Activated B cell treated with CpG ODN at 0.5 μM for 24 hours (primary cell): ENCODE measurements around the gene CCL2. TPM values are rescaled to one million over a fixed set of nuclear protein-coding genes. Genes with fewer than 3 reads are reported as not detected.

ENCODE experiments used
- ATAC-seq: fragments of 200-7000 bp; cut with Tn5 transposase; one replicate; pipeline ENCODE4 v1.10.0; 2021; ENCODE audit warnings: low read depth, mild to moderate bottlenecking, moderate library complexity
- CTCF ChIA-PET: fragments of 350-600 bp; sonication (Branson Sonifier 250); formaldehyde crosslinking; loops from one replicate; lab custom pipeline; 2021; ENCODE audit warnings: antibody characterized with exemption; lab: Charles Lee
- POLR2A ChIA-PET: fragments of 350-600 bp; sonication (Branson Sonifier 250); formaldehyde crosslinking; loops from one replicate; lab custom pipeline; 2021; ENCODE audit warnings: antibody characterized with exemption; lab: Charles Lee
- DNase-seq: peaks from one replicate; pipeline ENCODE4 v3.0.0; 2022
- H3K27ac Mint-ChIP-seq: one replicate; pipeline ENCODE4 v1.8.0; 2020; ENCODE audit warnings: mixed read lengths
- H3K27me3 Mint-ChIP-seq: one replicate; pipeline ENCODE4 v1.8.0; 2021; ENCODE audit warnings: mixed read lengths
- H3K36me3 Mint-ChIP-seq: one replicate; pipeline ENCODE4 v1.8.0; 2021; ENCODE audit warnings: low read depth, mixed read lengths
- H3K4me1 Mint-ChIP-seq: one replicate; pipeline ENCODE4 v1.8.0; 2021; ENCODE audit warnings: mixed read lengths
- H3K4me3 Mint-ChIP-seq: one replicate; pipeline ENCODE4 v1.8.0; 2020; ENCODE audit warnings: mild to moderate bottlenecking, mixed read lengths
- H3K9me3 Mint-ChIP-seq: one replicate; pipeline ENCODE4 v1.8.0; 2020; ENCODE audit warnings: mixed read lengths
- CTCF ChIP-seq: fragments of 200-600 bp; IDR thresholded peaks from one replicate; pipeline ENCODE4 v1.8.0; 2022; ENCODE audit warnings: antibody characterized with exemption, mild to moderate bottlenecking
- intact Hi-C: fragments of 100-400 bp; cut with micrococcal nuclease; formaldehyde crosslinking; loops from one replicate; pipeline ENCODE4 v1.15.1; 2024
- total RNA-seq: library from RNA; stranded (reverse); gene quantifications from 2 replicates; pipeline ENCODE4 v1.2.3, GENCODE V29; 2022

CCL2 gene
- total RNA-seq, 1 donor from 2014 or later = 2.1 TPM

GRCh38 chr17:34299027-34299426 is 43.9 kb downstream of the CCL2 start:
- ChIA-PET POLR2A (no interaction called here), CTCF (no interaction called here)
- no peak overlapping the region for H3K4me3 Mint-ChIP-seq
- intact Hi-C loops = no loop called here
- DNase-seq (no peak), ATAC-seq (no peak)
- no peak overlapping the region for H3K27ac Mint-ChIP-seq
- peaks cover 6% of the 10 kb centered on the region for H3K4me1 Mint-ChIP-seq
- peaks cover 29% of the 10 kb centered on the region for H3K27me3 Mint-ChIP-seq
- no peak for TF ChIP-seq CTCF
- peaks cover 2% of the 10 kb centered on the region for H3K9me3 Mint-ChIP-seq
- H3K36me3 Mint-ChIP-seq = no peaks in the 10 kb centered on the region

GRCh38 chr17:34299956-34300577 is 45.0 kb downstream of the CCL2 start:
- TF ChIP-seq CTCF = no peak
- DNase-seq = no peak
- Mint-ChIP-seq H3K36me3 (no peaks in the 10 kb centered on the region), H3K27me3 (peaks cover 29% of the 10 kb centered on the region), H3K4me3 (no peak overlapping the region), H3K27ac (no peak overlapping the region), H3K9me3 (peaks cover 2% of the 10 kb centered on the region), H3K4me1 (peaks cover 6% of the 10 kb centered on the region)
- intact Hi-C loops = no loop called here
- ATAC-seq = no peak
- ChIA-PET POLR2A (interaction anchor here (0.6 kb wide), 1 partner anchor 125 kb away, joined by 4 read pairs; no protein-coding TSS in a partner anchor), CTCF (no interaction called here)

GRCh38 chr17:34300652-34301370 is 45.7 kb downstream of the CCL2 start:
- H3K27ac Mint-ChIP-seq = no peak overlapping the region
- CTCF ChIA-PET = no interaction called here

GRCh38 chr17:34301986-34302385 is 46.9 kb downstream of the CCL2 start:
- CTCF ChIA-PET = interaction anchor here (1.3 kb wide), 1 partner anchor 59 kb away, joined by 3 read pairs; no protein-coding TSS in a partner anchor
- Mint-ChIP-seq H3K27me3 (peaks cover 33% of the 10 kb centered on the region), H3K27ac (no peak overlapping the region)

More at GRCh38 chr17:34300652-34301370, 45.7 kb downstream of the CCL2 start:
- no peak for ATAC-seq
- Mint-ChIP-seq H3K4me3 (no peak overlapping the region), H3K27me3 (peaks cover 29% of the 10 kb centered on the region), H3K4me1 (peaks cover 6% of the 10 kb centered on the region), H3K9me3 (peaks cover 2% of the 10 kb centered on the region), H3K36me3 (no peaks in the 10 kb centered on the region)
- DNase-seq = no peak
- intact Hi-C loops = no loop called here
- TF ChIP-seq CTCF = no peak
- POLR2A ChIA-PET = no interaction called here

More at GRCh38 chr17:34301986-34302385, 46.9 kb downstream of the CCL2 start:
- Mint-ChIP-seq H3K4me1 (peaks cover 6% of the 10 kb centered on the region), H3K9me3 (no peaks in the 10 kb centered on the region), H3K36me3 (no peaks in the 10 kb centered on the region), H3K4me3 (no peak overlapping the region)
- POLR2A ChIA-PET = no interaction called here
- ATAC-seq (no peak), DNase-seq (no peak)
- intact Hi-C loops = no loop called here
- TF ChIP-seq CTCF = no peak
